Hematopoietic multipotent progenitor cell treated with erythropoietin and hydrocortisone succinate and interleukin-3 and kit ligand, for 6 days (in vitro differentiated cells): ENCODE measurements around the gene CADM2.

ENCODE experiments used
- DNase-seq: peaks from one replicate; pipeline ENCODE4 v3.0.0-alpha.2; 2015

Gene CADM2

GRCh38 chr3:85576697-85577200, 618.0 kb downstream of the CADM2 start:
- DNase-seq = no peak

GRCh38 chr3:85584779-85585356, 626.1 kb downstream of the CADM2 start:
- DNase-seq = peak; percentile 3

GRCh38 chr3:85586018-85586417, 627.2 kb downstream of the CADM2 start:
- DNase-seq = no peak

GRCh38 chr3:85589145-85589544, 630.4 kb downstream of the CADM2 start:
- no peak for DNase-seq

- DNase-seq = no peak
Measured at GRCh38 chr3:85591451-85591850, 632.7 kb downstream of the CADM2 start.

GRCh38 chr3:85592256-85592655, 633.5 kb downstream of the CADM2 start:
- DNase-seq = no peak

- DNase-seq = no peak
Measured at GRCh38 chr3:85594676-85595075, 635.9 kb downstream of the CADM2 start.

- no peak for DNase-seq
Measured at GRCh38 chr3:85603378-85603777, 644.6 kb downstream of the CADM2 start.

GRCh38 chr3:85604641-85605040, 645.9 kb downstream of the CADM2 start:
- DNase-seq = no peak

- DNase-seq = no peak
Measured at GRCh38 chr3:85605066-85605465, 646.3 kb downstream of the CADM2 start.

GRCh38 chr3:85626662-85627061, 667.9 kb downstream of the CADM2 start:
- DNase-seq = no peak

GRCh38 chr3:85627932-85628331, 669.1 kb downstream of the CADM2 start:
- DNase-seq = no peak

- no peak for DNase-seq
Measured at GRCh38 chr3:85631070-85631469, 672.3 kb downstream of the CADM2 start.

- DNase-seq = no peak
Measured at GRCh38 chr3:85632921-85633320, 674.1 kb downstream of the CADM2 start.

- no peak for DNase-seq
Measured at GRCh38 chr3:85652360-85652759, 693.6 kb downstream of the CADM2 start.

- DNase-seq = no peak
Measured at GRCh38 chr3:85660451-85660850, 701.7 kb downstream of the CADM2 start.

GRCh38 chr3:85662462-85662861, 703.7 kb downstream of the CADM2 start:
- DNase-seq = no peak

- no peak for DNase-seq
Measured at GRCh38 chr3:85667744-85668143, 709.0 kb downstream of the CADM2 start.

- DNase-seq = no peak
Measured at GRCh38 chr3:85670634-85671205, 711.9 kb downstream of the CADM2 start.

- no peak for DNase-seq
Measured at GRCh38 chr3:85672761-85673160, 714.0 kb downstream of the CADM2 start.

- no peak for DNase-seq
Measured at GRCh38 chr3:85678713-85679112, 719.9 kb downstream of the CADM2 start.

- DNase-seq = no peak
Measured at GRCh38 chr3:85681906-85682305, 723.1 kb downstream of the CADM2 start.

- peak; percentile 2 for DNase-seq
Measured at GRCh38 chr3:85691196-85691595, 732.4 kb downstream of the CADM2 start.

GRCh38 chr3:85697156-85697555, 738.4 kb downstream of the CADM2 start:
- no peak for DNase-seq

GRCh38 chr3:85706130-85706529, 747.3 kb downstream of the CADM2 start:
- DNase-seq = no peak
